ENCODE data around the gene HIVEP1. TPM values are rescaled to one million over a fixed set of nuclear protein-coding genes. Genes with fewer than 3 reads are reported as not detected.

The HIVEP1 gene
- total and polyA plus RNA-seq, 2 of the 8 experiments (the other 6 are each of a cell fraction or from before 2014, with no cell fraction given): 22.6 to 23.1 TPM

DNA sequence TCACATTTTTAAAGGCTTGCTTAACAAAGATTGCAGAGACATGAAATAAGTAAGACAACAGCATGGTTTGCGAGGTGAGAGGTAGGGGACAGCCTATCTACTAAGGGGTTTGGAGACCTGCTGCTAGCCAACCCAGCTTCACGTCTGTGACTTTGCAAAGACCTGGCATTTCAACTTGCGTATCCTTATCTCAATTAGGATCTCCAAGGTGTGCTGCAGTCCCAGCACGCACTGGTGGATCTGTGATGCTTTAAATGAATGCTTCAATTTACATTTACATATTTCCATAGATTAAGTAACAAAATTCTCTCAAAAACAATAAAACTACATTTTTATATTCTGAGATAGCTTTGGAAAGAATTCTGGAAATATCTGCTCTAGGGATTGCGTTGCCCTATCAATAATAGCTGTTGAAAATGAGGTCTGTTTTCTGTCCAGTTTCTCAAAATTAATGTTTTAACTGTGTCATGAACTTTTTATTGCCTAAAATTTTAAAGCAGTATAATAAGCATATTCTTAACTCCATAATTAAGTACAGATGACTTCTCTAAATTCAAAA lies 153.7 kb downstream of the HIVEP1 start:
- WGBS, 2 experiments (ENCODE audit: extremely low coverage in 1 of 2, insufficient coverage in 1 of 2, insufficient read length in 1 of 2, insufficient replicate concordance in 2 of 2, low coverage in 1 of 2, low lambda C conversion rate in 2 of 2, missing lambda C conversion rate in 1 of 2): 90% methylated on average over 5 of the region's 5 CpGs; no CpG with 5 or more reads in 1 of the 2 experiments
- peaks cover 7 to 19% (median 17%) of the 10 kb centered on the region in 4 experiments for H3K36me3 ChIP-seq (ENCODE audit: control insufficient read depth in 2 of 4, insufficient read depth in 4 of 4, low read length in 3 of 4)
- no peak for DNase-seq (ENCODE audit: low read depth in 1 of 2, low spot score in 2 of 2)
- H3K4me1 ChIP-seq (replicated peaks in 1 of 4; ENCODE audit: control insufficient read depth in 3 of 4, insufficient read depth in 4 of 4, low read length in 3 of 4): peaks cover 0 to 7% (median 1%) of the 10 kb centered on the region in 4 experiments; a peak in 1 of 7 replicates
- H4K5ac ChIP-seq (ENCODE audit: insufficient read length, low read depth, low read length): no peak overlapping the region
- H2BK12ac ChIP-seq (ENCODE audit: low read depth, low read length): no peak overlapping the region
- H3K4me3 ChIP-seq (ENCODE audit: extremely low read depth in 1 of 4, insufficient read depth in 2 of 4, low read depth in 3 of 4, low read length in 4 of 4): no peak overlapping the region
- H3K23ac ChIP-seq (ENCODE audit: insufficient read length): no peak overlapping the region
- H2BK15ac ChIP-seq (ENCODE audit: low read length): no peak overlapping the region
- H2AK5ac ChIP-seq (ENCODE audit: low read depth, low read length): no peak overlapping the region
- H4K8ac ChIP-seq (ENCODE audit: extremely low read depth, insufficient read depth, low read length): no peak overlapping the region
- H2AFZ ChIP-seq (ENCODE audit: low read length): no peak overlapping the region
- FAIRE-seq: no peak
- H3K9ac ChIP-seq (replicated peaks in 1 of 4; ENCODE audit: extremely low read depth in 1 of 4, low read depth in 3 of 4, low read length in 3 of 4): no peak overlapping the region
- H3K79me2 ChIP-seq (ENCODE audit: control insufficient read depth in 1 of 2, insufficient read depth in 2 of 2, low read length in 2 of 2): no peaks in the 10 kb centered on the region
- H3K27me3 ChIP-seq (replicated peaks in 1 of 4; ENCODE audit: control insufficient read depth in 3 of 4, extremely low read depth in 1 of 4, insufficient read depth in 3 of 4, low read length in 3 of 4): no peaks in the 10 kb centered on the region
- H3K23me2 ChIP-seq (ENCODE audit: low read depth, low read length): no peaks in the 10 kb centered on the region
- H2BK20ac ChIP-seq (ENCODE audit: low read length): no peak overlapping the region
- no peak overlapping the region for H2BK5ac ChIP-seq (ENCODE audit: low read depth, low read length)
- no peak overlapping the region for H3K14ac ChIP-seq (ENCODE audit: insufficient read length)
- H3K4me2 ChIP-seq (ENCODE audit: insufficient read depth in 1 of 2, low read depth in 2 of 2, low read length in 2 of 2): no peak overlapping the region
- no peaks in the 10 kb centered on the region for H3K79me1 ChIP-seq (ENCODE audit: low read depth, low read length)
- no peak overlapping the region for H3K27ac ChIP-seq (ENCODE audit: low read depth, low read length)
- ChIA-PET POLR2A (ENCODE audit: partially characterized antibody) (no interaction called here), CTCF (ENCODE audit: partially characterized antibody) (no interaction called here)
- H2BK120ac ChIP-seq (replicated peaks; ENCODE audit: low read depth, low read length): no peak overlapping the region
- TF ChIP-seq POLR2AphosphoS5 (IDR thresholded peaks at IDR 0.05; ENCODE audit: low read depth, low read length) (0 out of 2 replicates have a peak, but pooled peaks have one; percentile 32), BCL11A (IDR thresholded peaks at IDR 0.05; ENCODE audit: low read depth in 2 of 2, low read length in 2 of 2) (no peak)
- H3K4ac ChIP-seq (replicated peaks; ENCODE audit: insufficient read length, low read depth, low read length): no peak overlapping the region
- no peak overlapping the region for H4K91ac ChIP-seq (replicated peaks; ENCODE audit: insufficient read length, low read length)
- H3K18ac ChIP-seq (ENCODE audit: extremely low read depth, low read length): no peak overlapping the region
- H3K9me3 ChIP-seq (ENCODE audit: insufficient read depth in 2 of 2, low read depth in 1 of 2, low read length in 1 of 2): no peaks in the 10 kb centered on the region
- no peaks in the 10 kb centered on the region for H4K20me1 ChIP-seq (replicated peaks in 1 of 2; ENCODE audit: control insufficient read depth in 1 of 2, insufficient read depth in 2 of 2, low read length in 2 of 2)
- no peak overlapping the region for H3K56ac ChIP-seq (replicated peaks; ENCODE audit: insufficient read length, low read depth, low read length)
